BE2C (cell line): ENCODE measurements around the gene ETV7.
A peak's percentile ranks its signal among the peaks of the same experiment; 100 is the strongest.
"Not testable (repeated sequence)": the region's sequence is repeated elsewhere in the genome, so short reads cannot be mapped to it uniquely, and the experiment has no call there.

Experiments
- DNase-seq: peaks from one replicate; pipeline ENCODE4 v3.0.0-alpha.2; 2020
- H3K27me3 ChIP-seq: fragments of 250-450 bp; sonication (Bioruptor Pico); 2 replicates; pipeline ENCODE4 v1.5.1; 2020; ENCODE audit warnings: mild to moderate bottlenecking
- H3K36me3 ChIP-seq: fragments of 250-450 bp; sonication (Bioruptor Pico); 2 replicates; pipeline ENCODE4 v1.5.1; 2020; ENCODE audit warnings: mild to moderate bottlenecking
- H3K4me1 ChIP-seq: fragments of 250-450 bp; sonication (Bioruptor Pico); 2 replicates; pipeline ENCODE4 v1.5.1; 2020
- H3K4me3 ChIP-seq: 2 replicates; pipeline ENCODE4 v1.5.1; 2011; ENCODE audit warnings: low read depth, low read length
- H3K9me3 ChIP-seq: fragments of 250-450 bp; sonication (Bioruptor Pico); 2 replicates; pipeline ENCODE4 v1.5.1; 2020
- CTCF ChIP-seq: IDR thresholded peaks from 2 replicates; pipeline ENCODE4 v1.5.1; 2012; ENCODE audit warnings: mild to moderate bottlenecking, low read depth, low read length

Gene ETV7

GRCh38 chr6:36340618-36341454 lies 46.6 kb downstream of the ETV7 start:
- Histone ChIP-seq H3K4me1 (no peaks in the 10 kb centered on the region), H3K36me3 (no peaks in the 10 kb centered on the region), H3K9me3 (no peaks in the 10 kb centered on the region), H3K4me3 (no peak overlapping the region), H3K27me3 (no peaks in the 10 kb centered on the region)
- TF ChIP-seq CTCF: peak; percentile 96
- peak; percentile 77 for DNase-seq

DNA sequence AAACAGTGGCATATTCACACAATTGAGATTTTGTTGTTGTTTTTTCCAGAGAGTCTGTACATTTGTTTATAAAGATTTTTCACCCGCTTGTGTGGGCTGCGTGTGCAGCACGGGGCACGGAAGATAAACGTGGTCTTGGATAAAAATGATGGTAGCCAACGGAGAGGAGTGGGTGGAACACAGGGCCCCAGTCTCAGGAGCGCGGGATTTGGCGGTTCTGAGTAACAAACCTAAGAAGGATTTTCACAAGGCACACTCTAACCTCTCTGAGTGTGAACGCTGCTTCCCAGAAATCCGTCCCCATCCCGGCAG lies 47.2 kb downstream of the ETV7 start:
- Histone ChIP-seq H3K4me1 (no peaks in the 10 kb centered on the region), H3K27me3 (no peaks in the 10 kb centered on the region), H3K4me3 (no peak overlapping the region), H3K36me3 (no peaks in the 10 kb centered on the region), H3K9me3 (no peaks in the 10 kb centered on the region)
- TF ChIP-seq CTCF: no peak
- no peak for DNase-seq

DNA sequence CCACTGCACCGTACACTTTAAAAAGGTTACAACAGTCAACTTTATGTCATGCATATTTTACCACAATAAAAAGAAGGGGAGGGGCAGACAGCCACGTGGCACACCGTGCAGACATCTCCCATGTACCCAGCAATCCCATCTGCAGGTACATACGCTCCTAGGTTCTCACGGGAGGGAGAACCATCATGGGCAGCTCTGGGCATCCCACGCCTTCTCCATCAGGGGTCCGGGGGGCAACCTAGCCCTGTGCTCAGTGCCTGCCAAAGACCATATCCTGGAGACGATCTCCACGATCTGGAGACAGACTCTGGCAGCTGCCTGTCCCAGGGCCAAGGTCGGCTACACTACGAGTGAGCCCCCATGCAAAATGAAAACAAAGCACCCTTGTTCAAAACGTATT lies 48.3 kb downstream of the ETV7 start:
- Histone ChIP-seq H3K27me3 (no peaks in the 10 kb centered on the region), H3K9me3 (no peaks in the 10 kb centered on the region), H3K36me3 (no peaks in the 10 kb centered on the region), H3K4me1 (no peaks in the 10 kb centered on the region), H3K4me3 (no peak overlapping the region)
- no peak for DNase-seq
- no peak for TF ChIP-seq CTCF

DNA sequence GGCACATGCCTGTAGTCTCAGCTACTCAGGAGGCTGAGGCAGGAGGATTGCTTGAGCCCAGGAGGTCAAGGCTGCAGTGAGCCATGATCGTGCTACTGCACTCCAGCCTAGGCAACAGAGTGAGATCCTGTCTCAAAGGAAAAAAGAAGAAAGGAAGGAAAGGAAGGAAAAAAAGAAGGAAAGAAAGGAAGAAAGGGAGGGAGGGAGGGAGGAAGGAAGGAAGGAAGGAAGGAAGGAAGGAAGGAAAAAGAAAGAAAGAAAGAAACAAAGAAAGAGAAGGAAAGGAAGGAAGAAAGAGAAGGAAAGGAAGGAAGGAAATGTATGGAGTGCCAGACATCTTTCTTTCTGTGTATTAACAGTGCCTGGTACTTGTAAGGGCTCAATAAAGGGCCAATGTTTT lies 49.2 kb downstream of the ETV7 start:
- H3K9me3 ChIP-seq, H3K36me3 ChIP-seq, H3K4me1 ChIP-seq, H3K27me3 ChIP-seq, DNase-seq, H3K4me3 ChIP-seq: not testable (repeated sequence)

DNA sequence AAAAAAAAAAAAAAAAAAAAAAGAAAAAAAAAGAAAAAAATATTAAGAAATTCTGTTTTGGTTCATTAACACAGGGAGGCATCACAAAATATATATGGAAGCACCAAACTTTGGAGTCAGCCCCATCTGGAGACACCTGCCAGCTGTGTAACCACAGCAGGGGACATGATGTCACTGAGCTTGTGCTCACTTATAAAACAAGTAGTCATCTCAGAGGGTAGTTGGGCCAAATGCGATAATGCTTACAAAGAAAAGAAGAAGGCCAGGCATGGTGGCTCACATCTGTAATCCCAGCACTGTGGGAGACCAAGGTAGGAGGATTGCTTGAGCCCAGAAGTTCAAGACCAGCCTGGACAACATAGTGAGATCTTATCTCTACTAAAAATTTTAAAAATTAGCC lies 49.7 kb downstream of the ETV7 start:
- H3K27me3 ChIP-seq: no peaks in the 10 kb centered on the region
- H3K9me3 ChIP-seq: no peaks in the 10 kb centered on the region
- no peak overlapping the region for H3K4me3 ChIP-seq
- DNase-seq: no peak
- no peaks in the 10 kb centered on the region for H3K4me1 ChIP-seq
- no peak for TF ChIP-seq CTCF
- no peaks in the 10 kb centered on the region for H3K36me3 ChIP-seq

GRCh38 chr6:36336779-36337241 lies 50.7 kb downstream of the ETV7 start, which contains the start of gene BNIP5:
Gene BNIP5 (minus strand): TSS chr6:36336888. CDS start chr6:36330690, 6,198 bp downstream.
- Histone ChIP-seq H3K4me3 (no peak within 1 kb of the TSS), H3K9me3 (no peaks in the 10 kb centered on the region), H3K36me3 (no peaks in the 10 kb centered on the region), H3K4me1 (no peaks in the 10 kb centered on the region), H3K27me3 (no peaks in the 10 kb centered on the region)
- DNase-seq: no peak
- TF ChIP-seq CTCF: no peak
